ENCODE data around the gene CFAP73.
"Not testable (repeated sequence)": the region's sequence is repeated elsewhere in the genome, so short reads cannot be mapped to it uniquely, and the experiment has no call there.

The CFAP73 gene

GRCh38 chr12:113109360-113109759 lies 40.2 kb upstream of the CFAP73 start:
- Histone ChIP-seq H3K27me3 (no peaks in the 10 kb centered on the region), H4K20me1 (no peaks in the 10 kb centered on the region), H3K36me3 (peaks cover 96% of the 10 kb centered on the region), H3K27ac (no peak overlapping the region), H3K4me2 (no peak overlapping the region), H3K9ac (no peak overlapping the region), H3K4me1 (no peaks in the 10 kb centered on the region), H3K9me3 (no peaks in the 10 kb centered on the region), H3K4me3 (no peak overlapping the region)
- TF ChIP-seq Cebpa-rat (IDR thresholded peaks at IDR 0.05) = no peak

DNA sequence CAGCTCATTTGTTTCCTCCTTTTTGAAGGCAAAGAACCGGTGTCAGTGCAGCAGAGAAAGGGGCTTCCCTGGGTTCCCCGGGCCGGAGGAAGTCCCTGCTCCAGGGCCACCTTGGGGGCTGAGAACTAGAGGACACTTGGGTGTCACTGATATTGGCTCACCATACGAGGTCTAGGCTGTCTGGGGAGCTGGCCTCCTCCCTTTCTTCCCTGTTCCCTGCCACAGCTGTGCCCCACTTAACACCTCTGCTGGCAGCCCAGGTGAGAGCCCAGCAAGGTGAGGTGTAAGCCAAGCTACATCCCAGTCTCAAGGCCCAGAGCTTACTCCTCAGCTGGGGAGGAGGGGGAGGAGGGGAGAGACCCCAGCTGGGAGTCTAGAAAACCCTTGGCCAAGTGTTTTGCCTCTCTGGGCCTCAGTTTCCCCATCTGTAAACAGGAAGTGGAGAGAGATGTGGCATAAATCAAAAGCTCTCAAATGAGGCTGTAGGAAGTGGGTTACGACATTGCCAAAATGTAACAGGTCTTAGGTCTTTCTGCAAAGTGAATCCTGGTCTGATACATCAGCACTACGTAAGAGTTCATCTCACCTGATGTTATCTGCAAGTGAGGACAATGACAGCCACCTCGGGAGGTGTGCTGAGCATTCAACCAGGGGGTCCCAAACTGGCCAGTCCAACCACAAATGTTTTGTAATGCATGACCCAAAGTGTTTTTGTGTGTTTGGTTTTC lies 39.5 kb upstream of the CFAP73 start:
- Histone ChIP-seq H3K4me2 (no peak overlapping the region), H3K9me3 (no peaks in the 10 kb centered on the region), H4K20me1 (no peaks in the 10 kb centered on the region), H3K9ac (no peak overlapping the region), H3K36me3 (peaks cover 96% of the 10 kb centered on the region), H3K27me3 (no peaks in the 10 kb centered on the region), H3K4me1 (no peaks in the 10 kb centered on the region), H3K27ac (no peak overlapping the region), H3K4me3 (no peak overlapping the region)
- no peak for TF ChIP-seq Cebpa-rat (IDR thresholded peaks at IDR 0.05)

DNA sequence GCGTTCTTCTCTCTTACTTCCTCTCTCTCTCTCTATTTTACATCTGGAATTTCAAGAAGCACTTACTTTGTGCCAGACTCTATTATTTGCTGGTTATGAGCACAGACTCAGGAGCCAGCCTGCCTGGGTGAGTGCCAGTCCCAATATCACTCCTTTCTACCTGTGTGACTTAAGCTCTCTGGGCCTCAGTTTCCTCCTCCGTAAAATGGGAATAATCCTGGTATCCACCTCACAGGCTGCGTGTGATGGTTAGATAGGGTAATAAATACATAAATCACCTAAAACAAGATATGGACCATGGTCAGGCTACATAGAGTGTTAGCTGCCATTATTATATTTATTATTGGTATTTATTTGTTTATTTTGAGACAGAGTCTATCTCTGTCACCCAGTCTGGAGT lies 38.3 kb upstream of the CFAP73 start:
- no peak overlapping the region for H3K27ac ChIP-seq
- H3K4me1 ChIP-seq = no peaks in the 10 kb centered on the region
- H3K4me3 ChIP-seq = no peak overlapping the region
- no peaks in the 10 kb centered on the region for H3K27me3 ChIP-seq
- no peaks in the 10 kb centered on the region for H4K20me1 ChIP-seq
- no peaks in the 10 kb centered on the region for H3K9me3 ChIP-seq
- no peak for TF ChIP-seq Cebpa-rat (IDR thresholded peaks at IDR 0.05)
- H3K4me2 ChIP-seq = no peak overlapping the region
- peaks cover 96% of the 10 kb centered on the region for H3K36me3 ChIP-seq
- H3K9ac ChIP-seq = no peak overlapping the region

DNA sequence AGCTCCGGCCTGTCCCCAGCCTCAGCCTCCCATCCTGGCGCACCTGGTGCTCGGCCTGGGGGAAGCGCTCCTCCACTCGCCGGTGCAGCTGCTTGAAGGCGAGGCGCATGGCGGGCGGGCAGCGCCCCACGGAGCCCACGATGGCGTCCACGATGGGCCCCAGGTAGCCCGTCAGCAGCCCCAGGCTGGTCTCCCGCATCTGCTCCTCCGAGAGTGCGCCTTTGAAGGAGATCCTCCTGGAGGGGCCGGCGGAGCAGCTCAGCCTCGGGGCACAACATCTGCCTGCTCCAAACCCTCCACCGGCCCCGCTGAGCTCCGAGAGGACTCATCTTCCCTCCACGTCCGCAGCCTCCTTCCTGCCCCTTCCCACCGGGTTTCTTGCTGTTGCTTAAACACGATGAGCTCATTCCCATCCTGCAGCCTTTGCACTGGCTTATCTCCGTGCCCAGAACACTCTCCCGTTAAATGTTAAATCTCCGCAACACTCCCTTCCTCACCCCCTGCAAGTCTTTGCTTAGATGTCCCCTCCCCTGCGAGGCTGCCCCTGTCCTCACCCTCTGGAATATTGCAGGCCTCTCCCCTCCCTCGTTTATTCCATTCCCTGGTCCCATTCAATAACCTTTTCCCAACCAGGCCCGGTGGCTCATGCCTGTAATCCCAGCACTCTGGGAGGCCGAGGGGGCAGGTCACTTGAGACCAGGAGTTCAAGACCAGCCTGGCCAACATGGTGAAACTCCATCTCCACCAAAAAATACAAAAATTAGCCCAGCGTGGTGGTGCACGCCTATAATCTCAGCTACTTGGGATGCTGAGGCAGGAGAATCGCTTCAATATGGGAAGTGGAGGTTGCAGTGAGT lies 37.3 kb upstream of the CFAP73 start:
- no peak overlapping the region for H3K27ac ChIP-seq
- H3K4me2 ChIP-seq = no peak overlapping the region
- H4K20me1 ChIP-seq = no peaks in the 10 kb centered on the region
- no peak overlapping the region for H3K9ac ChIP-seq
- no peak for TF ChIP-seq Cebpa-rat (IDR thresholded peaks at IDR 0.05)
- no peaks in the 10 kb centered on the region for H3K4me1 ChIP-seq
- H3K36me3 ChIP-seq = peaks cover 96% of the 10 kb centered on the region
- no peak overlapping the region for H3K4me3 ChIP-seq
- H3K9me3 ChIP-seq = no peaks in the 10 kb centered on the region
- no peaks in the 10 kb centered on the region for H3K27me3 ChIP-seq

GRCh38 chr12:113113397-113113796 lies 36.1 kb upstream of the CFAP73 start:
- Histone ChIP-seq H3K4me1 (no peaks in the 10 kb centered on the region), H4K20me1 (peaks cover under 1% of the 10 kb centered on the region; the same call in 1 of the 2 replicates), H3K36me3 (peaks cover 85% of the 10 kb centered on the region), H3K9me3 (no peaks in the 10 kb centered on the region), H3K9ac (no peak overlapping the region), H3K4me3 (no peak overlapping the region), H3K4me2 (no peak overlapping the region), H3K27me3 (no peaks in the 10 kb centered on the region), H3K27ac (no peak overlapping the region)
- TF ChIP-seq Cebpa-rat (IDR thresholded peaks at IDR 0.05) = no peak

DNA sequence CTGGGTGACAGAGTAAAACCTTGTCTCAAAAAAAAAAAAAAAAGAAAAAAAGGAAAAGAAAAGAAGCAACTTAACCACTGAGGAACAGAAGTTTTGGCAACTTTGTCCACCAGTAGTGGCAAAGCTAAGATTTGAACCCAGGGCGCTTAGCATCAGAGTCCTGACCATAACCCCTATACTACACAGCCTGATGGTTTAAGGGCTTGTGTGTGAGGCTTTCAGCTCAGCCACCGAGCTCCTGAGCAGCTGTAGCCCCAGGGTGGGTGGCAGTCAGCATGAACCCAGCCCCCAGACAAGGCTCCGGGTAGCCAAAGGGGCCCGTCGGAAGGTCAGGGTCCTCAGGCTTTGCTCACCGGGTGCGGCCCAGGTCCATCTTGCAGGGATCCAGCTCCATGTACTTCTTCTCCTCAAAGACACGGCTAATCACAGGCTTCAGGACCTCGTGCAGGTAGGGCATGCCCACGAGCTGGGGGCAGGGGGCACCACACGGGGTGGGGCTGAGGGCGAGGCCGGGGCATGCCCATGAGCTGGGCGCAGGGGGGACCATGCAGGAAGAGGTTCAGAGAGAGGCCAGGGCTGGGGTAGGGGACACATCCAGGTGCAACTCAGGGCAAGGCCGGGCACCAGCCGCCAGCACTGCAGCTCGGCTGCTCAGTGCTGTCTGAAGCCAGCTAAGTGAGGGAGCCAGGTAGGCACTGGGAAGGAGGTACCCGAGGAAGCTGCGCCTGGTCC lies 34.9 kb upstream of the CFAP73 start:
- H3K4me2 ChIP-seq = no peak overlapping the region
- peaks cover 89% of the 10 kb centered on the region for H3K36me3 ChIP-seq
- no peak for TF ChIP-seq Cebpa-rat (IDR thresholded peaks at IDR 0.05)
- H3K27ac ChIP-seq = no peak overlapping the region
- H3K9ac ChIP-seq = 0 out of 2 replicates have a peak overlapping the region, but pooled peaks have one; percentile 29
- no peaks in the 10 kb centered on the region for H3K4me1 ChIP-seq
- H4K20me1 ChIP-seq = peaks cover 13% of the 10 kb centered on the region
- H3K27me3 ChIP-seq = no peaks in the 10 kb centered on the region; the same call in 1 of the 2 replicates
- H3K4me3 ChIP-seq = no peak overlapping the region
- H3K9me3 ChIP-seq = no peaks in the 10 kb centered on the region

DNA sequence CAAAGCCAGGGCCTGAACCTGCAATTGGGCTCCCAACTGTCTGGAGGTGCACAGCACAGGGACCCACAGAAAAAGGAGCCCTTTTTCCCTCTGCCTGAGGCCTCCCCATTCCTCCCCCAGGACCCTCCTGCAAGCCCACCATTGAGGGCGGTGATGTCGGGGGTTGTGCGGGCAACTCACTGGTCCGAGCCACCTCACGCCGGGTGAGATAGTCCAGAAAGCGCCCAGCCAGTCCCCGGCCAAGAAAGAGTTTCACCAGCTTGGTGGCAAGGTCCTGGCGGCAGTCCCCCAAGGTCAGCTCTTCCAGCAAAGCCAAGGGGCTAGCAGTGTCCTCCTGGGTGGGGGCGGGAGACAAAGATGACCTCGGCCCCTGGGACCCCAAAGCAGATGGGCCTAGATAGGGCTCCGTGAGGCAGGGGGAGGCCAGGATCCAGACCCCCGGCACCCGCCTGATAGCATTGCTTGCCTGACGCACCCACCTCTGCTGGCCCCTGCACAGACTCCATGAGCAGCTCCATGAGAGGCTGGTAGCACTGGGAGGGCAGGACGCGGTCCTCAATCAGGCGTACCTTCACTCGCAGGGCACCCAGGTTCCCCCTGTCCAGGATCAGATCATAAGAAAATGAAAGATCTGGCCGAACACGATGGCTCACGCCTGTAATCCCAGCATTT lies 33.9 kb upstream of the CFAP73 start:
- Histone ChIP-seq H3K9me3 (no peaks in the 10 kb centered on the region), H4K20me1 (peaks cover 19% of the 10 kb centered on the region), H3K27ac (no peak overlapping the region), H3K36me3 (peaks cover 89% of the 10 kb centered on the region), H3K4me2 (no peak overlapping the region), H3K4me1 (no peaks in the 10 kb centered on the region), H3K4me3 (no peak overlapping the region), H3K27me3 (no peaks in the 10 kb centered on the region; the same call in 1 of the 2 replicates), H3K9ac (no peak overlapping the region)
- TF ChIP-seq Cebpa-rat (IDR thresholded peaks at IDR 0.05) = no peak

DNA sequence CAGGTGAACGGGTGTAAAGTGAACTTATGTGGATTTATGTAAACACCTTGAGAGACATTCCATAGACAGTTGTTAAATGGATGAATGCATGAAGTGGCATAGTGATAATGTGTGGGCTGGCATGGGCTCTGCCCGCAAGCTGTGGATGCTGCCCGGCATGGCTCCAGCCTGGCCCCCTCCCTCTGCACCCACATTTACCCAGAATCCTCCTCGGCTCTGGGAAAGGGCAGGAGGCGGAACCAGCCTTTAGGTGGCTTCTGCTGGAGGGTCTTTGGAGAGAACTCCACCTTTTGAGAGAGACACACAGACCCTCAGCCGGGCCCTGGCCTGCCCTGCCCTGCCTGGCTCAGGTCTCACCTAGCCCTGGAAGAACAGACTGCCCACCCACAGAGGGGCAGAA lies 32.6 kb upstream of the CFAP73 start:
- no peak overlapping the region for H3K4me2 ChIP-seq
- no peak for TF ChIP-seq Cebpa-rat (IDR thresholded peaks at IDR 0.05)

GRCh38 chr12:113117684-113118083 lies 31.8 kb upstream of the CFAP73 start:
- H3K27me3 ChIP-seq, H3K4me2 ChIP-seq, H3K9me3 ChIP-seq, H3K4me3 ChIP-seq, H3K4me1 ChIP-seq, H3K27ac ChIP-seq, H3K9ac ChIP-seq: not testable (repeated sequence)
- Histone ChIP-seq H3K36me3 (peaks cover 85% of the 10 kb centered on the region), H4K20me1 (peaks cover 19% of the 10 kb centered on the region)

More for the DNA sequence above, 32.6 kb upstream of the CFAP73 start:
- Histone ChIP-seq H3K9ac (no peak overlapping the region), H3K9me3 (no peaks in the 10 kb centered on the region), H3K36me3 (peaks cover 87% of the 10 kb centered on the region), H3K4me3 (no peak overlapping the region), H3K27ac (no peak overlapping the region), H4K20me1 (peaks cover 19% of the 10 kb centered on the region), H3K27me3 (no peaks in the 10 kb centered on the region; the same call in 1 of the 2 replicates), H3K4me1 (peaks cover 6% of the 10 kb centered on the region)

All from BLaER1 (cell line).